Stomach (tissue), 4 donors: ENCODE data around the gene MOB3C.

Source experiments
- CTCF ChIP-seq, 7 experiments: fragments of 450-650 bp in 4 of 7; fragments of 200-600 bp in 3 of 7; sonication (generic) in 3 of 7; IDR thresholded peaks; one replicate each; pipeline ENCODE4 v1.5.1; 2016 to 2019; ENCODE audit warnings: antibody characterized with exemption in 7 of 7, control low read depth in 2 of 7, mild to moderate bottlenecking in 1 of 7
- POLR2A ChIP-seq, 4 donors: fragments of 450-650 bp; IDR thresholded peaks; one replicate each; pipeline ENCODE4 v1.6.1; 2016; ENCODE audit warnings: antibody characterized with exemption in 4 of 4, control low read depth in 2 of 4, mild to moderate bottlenecking in 1 of 4, moderate library complexity in 1 of 4
- POLR2AphosphoS5 ChIP-seq, 3 donors: sonication (generic); formaldehyde crosslinking; IDR thresholded peaks; one replicate each; pipeline ENCODE4 v1.6.1; 2016; ENCODE audit warnings: antibody characterized with exemption in 3 of 3

GRCh38 chr1:46581681-46582455 lies 34.7 kb downstream of the MOB3C start:
- TF ChIP-seq POLR2A (IDR thresholded peaks at IDR 0.05), result no peak
- TF ChIP-seq CTCF (IDR thresholded peaks at IDR 0.05), result no peak
- TF ChIP-seq POLR2AphosphoS5 (IDR thresholded peaks at IDR 0.05), result no peak
